ENCODE results near the gene CELF2.

Gene CELF2

GRCh38 chr10:11319990-11320602, 302.4 kb downstream of the CELF2 start:
- TF ChIP-seq CTCF (IDR thresholded peaks at IDR 0.05; ENCODE audit: control extremely low read depth, extremely low read depth, low read depth, missing control alignments) = no peak
- POLR2A ChIA-PET = no interaction called here
- DNase-seq (ENCODE audit: extremely low spot score) = no peak
- CTCF ChIA-PET = interaction anchor here (1.1 to 1.4 kb wide), 2 partner anchors 8 to 17 kb away, joined by 4 to 5 read pairs; no protein-coding TSS in a partner anchor

GRCh38 chr10:11320809-11321520, 303.3 kb downstream of the CELF2 start:
- no peak for DNase-seq (ENCODE audit: extremely low spot score)
- POLR2A ChIA-PET = no interaction called here
- CTCF ChIA-PET = interaction anchor here (1.1 to 1.5 kb wide), 5 partner anchors 9 to 39 kb away, joined by 3 to 5 read pairs (median 4); no protein-coding TSS in a partner anchor
- TF ChIP-seq CTCF (IDR thresholded peaks at IDR 0.05; ENCODE audit: control extremely low read depth, extremely low read depth, low read depth, missing control alignments) = no peak

- TF ChIP-seq CTCF (IDR thresholded peaks at IDR 0.05; ENCODE audit: control extremely low read depth, extremely low read depth, low read depth, missing control alignments) = no peak
- POLR2A ChIA-PET = no interaction called here
- DNase-seq (ENCODE audit: extremely low spot score) = no peak
- CTCF ChIA-PET = interaction anchor here (1.0 to 1.5 kb wide), 2 partner anchors 19 to 35 kb away, joined by 3 read pairs; no protein-coding TSS in a partner anchor
Observed at GRCh38 chr10:11322698-11323097, 305.0 kb downstream of the CELF2 start.

GRCh38 chr10:11324761-11325321, 307.2 kb downstream of the CELF2 start:
- ChIA-PET CTCF (no interaction called here), POLR2A (no interaction called here)
- no peak for DNase-seq (ENCODE audit: extremely low spot score)
- TF ChIP-seq CTCF (IDR thresholded peaks at IDR 0.05; ENCODE audit: control extremely low read depth, extremely low read depth, low read depth, missing control alignments) = no peak

GRCh38 chr10:11325817-11326216, 308.1 kb downstream of the CELF2 start:
- ChIA-PET CTCF (no interaction called here), POLR2A (no interaction called here)
- TF ChIP-seq CTCF (IDR thresholded peaks at IDR 0.05; ENCODE audit: control extremely low read depth, extremely low read depth, low read depth, missing control alignments) = no peak
- no peak for DNase-seq (ENCODE audit: extremely low spot score)

GRCh38 chr10:11326241-11326640, 308.6 kb downstream of the CELF2 start:
- no peak for DNase-seq (ENCODE audit: extremely low spot score)
- CTCF ChIA-PET = no interaction called here
- TF ChIP-seq CTCF (IDR thresholded peaks at IDR 0.05; ENCODE audit: control extremely low read depth, extremely low read depth, low read depth, missing control alignments) = no peak
- POLR2A ChIA-PET = no interaction called here

Measured in GM10248 (cell line).